ENCODE measurements around the gene TECPR2.

The TECPR2 gene

GRCh38 chr14:102479107-102479506 lies 116.4 kb downstream of the TECPR2 start:
- no peak for DNase-seq

GRCh38 chr14:102479777-102480176 lies 117.0 kb downstream of the TECPR2 start:
- no peak for DNase-seq

- DNase-seq = no peak
These were observed 118.6 kb downstream of the TECPR2 start for GRCh38 chr14:102481371-102481770.

GRCh38 chr14:102481791-102482238 lies 119.1 kb downstream of the TECPR2 start:
- no peak for DNase-seq

- DNase-seq = no peak
These were observed 121.6 kb downstream of the TECPR2 start for GRCh38 chr14:102484316-102484715.

GRCh38 chr14:102485693-102486512 lies 123.2 kb downstream of the TECPR2 start:
- DNase-seq = no peak

- DNase-seq = no peak
These were observed 123.9 kb downstream of the TECPR2 start for GRCh38 chr14:102486513-102487203.

GRCh38 chr14:102487204-102487577 lies 124.5 kb downstream of the TECPR2 start:
- DNase-seq = no peak

GRCh38 chr14:102490456-102490855 lies 127.7 kb downstream of the TECPR2 start:
- DNase-seq = no peak

DNA sequence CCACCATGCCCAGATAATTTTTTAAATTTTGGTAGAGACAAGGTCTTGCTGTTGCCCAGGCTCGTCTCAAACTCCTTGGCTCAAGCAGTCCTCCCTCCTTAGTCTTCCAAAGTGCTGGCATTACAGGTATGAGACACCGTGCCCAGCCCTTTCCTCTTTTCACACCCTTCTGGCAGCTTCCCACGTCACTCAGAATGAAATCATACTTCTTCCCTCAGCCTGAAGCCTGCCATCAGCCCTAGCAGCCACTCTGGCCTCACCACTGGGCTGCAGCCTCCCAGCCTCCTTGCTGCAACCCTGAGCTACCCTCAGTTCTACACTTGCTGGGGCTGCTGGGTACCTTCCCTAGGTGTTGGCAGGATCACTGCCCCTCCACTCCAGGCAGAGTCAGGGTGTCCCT lies 128.6 kb downstream of the TECPR2 start:
- DNase-seq = no peak

- no peak for DNase-seq
These were observed 129.2 kb downstream of the TECPR2 start for GRCh38 chr14:102491786-102492530.

GRCh38 chr14:102492531-102492910 lies 129.8 kb downstream of the TECPR2 start:
- DNase-seq = no peak

DNA sequence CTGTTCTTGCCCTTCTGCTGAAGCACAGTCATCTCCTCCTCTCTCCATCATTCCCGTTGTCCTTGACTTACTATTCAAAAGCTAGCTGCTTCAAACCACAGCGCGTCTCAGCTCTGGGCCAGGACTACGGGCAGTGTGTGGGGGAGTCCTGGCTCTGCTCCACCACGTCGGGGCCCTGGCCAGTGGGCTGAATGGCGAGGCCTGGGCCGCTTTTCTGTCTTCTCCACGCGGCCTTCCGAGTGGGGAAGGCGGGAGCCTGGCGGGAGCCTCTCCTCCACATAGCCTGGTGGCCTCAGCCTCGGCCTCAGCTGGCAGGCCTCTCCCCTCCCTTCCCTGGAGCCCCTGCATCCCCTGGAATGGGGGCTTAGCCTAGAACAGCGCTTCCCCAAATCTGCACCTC lies 130.4 kb downstream of the TECPR2 start:
- DNase-seq = no peak

- no peak for DNase-seq
These were observed 130.8 kb downstream of the TECPR2 start for GRCh38 chr14:102493585-102493984.

DNA sequence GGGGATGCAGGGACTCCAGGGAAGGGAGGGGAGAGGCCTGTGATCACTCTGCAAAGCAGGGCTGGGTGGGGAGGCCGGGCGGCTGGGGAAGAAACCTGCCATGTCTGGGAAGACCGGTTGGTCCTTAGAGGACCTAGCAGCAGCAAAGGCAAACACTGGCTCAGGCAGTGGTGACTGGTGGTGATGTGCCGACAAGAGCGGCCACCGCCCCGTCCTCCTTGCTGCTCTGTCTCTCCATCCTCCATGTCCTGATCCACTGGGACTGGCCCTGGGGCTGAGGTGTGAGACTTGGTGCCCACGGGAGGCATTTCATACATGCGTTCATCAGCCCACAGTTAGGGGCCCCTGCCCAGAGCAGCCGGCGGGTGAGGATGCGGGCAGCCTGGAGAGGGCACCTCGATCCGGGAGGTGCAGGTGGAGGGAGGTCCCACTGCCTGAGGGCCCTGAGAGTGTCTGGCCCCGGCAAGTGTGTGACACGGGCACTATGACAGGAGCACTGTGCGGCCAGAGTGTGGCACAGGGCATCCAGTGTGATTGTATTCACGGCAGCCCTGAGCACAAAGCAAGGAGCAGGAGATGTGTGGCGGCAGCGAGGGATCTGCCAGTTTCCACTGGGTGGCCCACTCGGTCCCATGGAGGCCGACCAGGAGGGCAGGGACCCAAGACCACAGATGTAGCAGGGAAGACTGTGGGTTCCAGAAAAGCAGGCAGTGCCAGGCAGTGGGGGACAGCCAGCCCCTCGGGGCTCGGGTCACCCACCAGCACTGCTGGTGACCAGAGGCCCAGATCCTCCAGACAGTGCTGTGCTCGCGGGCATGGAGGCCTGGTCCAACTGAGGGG lies 133.0 kb downstream of the TECPR2 start:
- no peak for DNase-seq

DNA sequence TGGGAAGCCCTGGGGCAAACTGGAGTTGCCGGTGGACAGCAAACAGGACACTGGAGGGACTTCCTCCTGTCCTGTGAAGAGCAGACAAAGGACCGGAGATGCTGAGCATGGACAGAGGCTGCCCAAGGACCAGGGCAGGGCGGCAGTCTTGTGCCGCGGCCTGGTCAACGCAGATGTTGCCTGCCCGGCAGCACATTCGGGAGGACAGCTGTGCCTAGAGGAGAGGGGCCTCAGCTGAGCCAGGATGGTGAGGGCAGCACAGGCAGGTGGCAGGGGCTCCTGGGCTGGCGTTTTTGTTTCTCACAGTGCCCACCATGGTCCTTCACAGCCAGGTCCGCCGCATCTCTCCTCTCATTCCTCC lies 133.6 kb downstream of the TECPR2 start:
- DNase-seq = no peak

DNA sequence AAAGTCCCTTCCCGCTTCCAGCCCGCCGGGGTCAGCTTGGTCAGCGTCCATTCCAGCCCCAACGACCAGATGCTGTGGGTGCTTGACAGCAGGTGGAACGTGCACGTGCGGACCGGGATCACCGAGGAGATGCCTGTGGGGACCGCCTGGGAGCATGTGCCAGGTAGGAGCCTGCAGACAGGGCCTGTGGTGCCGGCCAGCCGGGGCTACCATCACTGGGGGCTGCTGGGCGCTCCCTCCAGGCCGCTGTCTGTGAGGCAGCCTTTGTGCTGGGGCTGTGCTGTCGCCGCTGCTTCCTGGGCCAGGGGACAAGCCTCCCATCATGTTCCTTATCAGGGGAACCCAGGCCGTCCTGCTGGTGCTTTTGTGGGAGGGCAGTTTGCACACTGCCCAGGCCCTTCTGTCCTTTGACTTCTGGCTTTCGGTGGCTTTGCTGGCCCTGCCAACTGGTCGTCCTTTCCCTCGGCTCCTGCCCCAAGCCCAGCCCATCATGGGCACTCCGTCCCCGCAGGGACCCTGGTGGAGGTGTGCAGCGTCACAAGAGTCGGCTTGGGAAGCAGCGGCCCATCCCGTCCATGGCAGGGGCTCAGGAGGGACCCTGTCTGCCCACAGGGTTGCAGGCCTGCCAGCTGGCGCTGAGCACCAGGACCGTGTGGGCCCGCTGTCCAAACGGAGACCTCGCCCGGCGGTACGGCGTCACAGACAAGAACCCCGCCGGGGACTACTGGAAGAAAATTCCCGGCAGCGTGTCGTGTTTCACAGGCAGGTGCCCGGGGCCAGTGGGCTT lies 134.4 kb downstream of the TECPR2 start:
- DNase-seq = no peak

GRCh38 chr14:102497998-102498677 lies 135.4 kb downstream of the TECPR2 start:
- no peak for DNase-seq

- DNase-seq = no peak
These were observed 136.0 kb downstream of the TECPR2 start for GRCh38 chr14:102498678-102499265.

DNA sequence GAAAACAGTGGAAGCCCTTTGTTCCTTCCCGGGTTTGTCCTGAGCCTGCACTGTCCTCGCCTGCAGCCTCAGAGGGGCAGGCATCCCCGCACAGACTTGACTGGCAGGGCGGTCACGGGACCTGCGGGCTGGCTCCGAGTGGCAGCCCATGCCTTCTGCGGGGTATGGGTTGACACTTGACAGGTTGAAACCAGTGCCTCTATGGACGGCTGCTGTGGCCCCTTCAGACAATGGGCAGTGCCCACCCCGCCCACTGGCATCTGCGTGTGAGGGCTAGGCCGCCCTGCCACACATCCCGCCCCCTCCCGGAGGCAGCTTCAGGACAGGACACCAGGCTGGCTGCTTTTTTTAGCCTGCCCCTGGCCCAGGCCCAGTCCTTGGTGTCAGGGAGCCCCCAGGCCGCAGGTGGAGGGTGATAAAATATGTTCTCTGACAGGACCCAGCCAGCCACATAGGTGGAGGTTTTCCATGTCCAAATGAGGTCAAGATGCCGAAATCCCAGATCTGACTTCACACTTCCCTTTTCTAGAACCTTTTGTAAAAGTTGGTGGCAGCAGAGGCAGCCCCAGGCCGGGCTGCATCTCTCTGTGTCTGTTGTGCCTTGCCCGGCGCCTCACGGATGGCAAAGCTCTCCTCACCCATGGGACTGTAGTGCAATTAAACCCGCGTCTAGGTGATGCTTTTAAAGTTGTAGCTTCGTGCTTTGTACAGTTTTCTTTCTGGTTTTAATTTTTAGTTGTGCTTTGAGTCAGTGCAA lies 136.8 kb downstream of the TECPR2 start:
- DNase-seq = no peak
